H1 (cell line): ENCODE data around the gene CHST8. TPM values are rescaled to one million over a fixed set of nuclear protein-coding genes. Genes with fewer than 3 reads are reported as not detected.

Experiments used
- CHD7 ChIP-seq: fragments of 300-600 bp; sonication (generic); IDR thresholded peaks from 2 replicates; pipeline ENCODE4 v1.7.1; 2012; ENCODE audit warnings: low read length, moderate library complexity, mild to moderate bottlenecking, inconsistent platforms; ENCODE audit not compliant: insufficient replicate concordance
- POLR2AphosphoS5 ChIP-seq: IDR thresholded peaks from 2 replicates; pipeline ENCODE4 v1.6.1; 2011; ENCODE audit warnings: low read depth, low read length
- POU5F1 ChIP-seq: IDR thresholded peaks from 2 replicates; pipeline ENCODE4 v1.6.1; 2011; ENCODE audit warnings: low read depth, mild to moderate bottlenecking, low read length, moderate library complexity
- polyA plus RNA-seq, 7 experiments: library from polyadenylated mRNA; depleted of rRNA in 3 of 7; stranded (reverse) in 5 of 7; unstranded in 2 of 7; fragments of >200 nt in 5 of 7; fragments of 200-250 nt in 2 of 7; gene quantifications; 1 replicate in 5 of 7; 2 replicates in 1 of 7; 4 replicates in 1 of 7; pipeline versions ENCODE4 v1.2.1 to v1.2.3, GENCODE V29; 2011 to 2013; ENCODE audit warnings: missing spikeins in 2 of 7, mixed read lengths in 2 of 7
- total RNA-seq: library from RNA; stranded (reverse); fragmentation: NEBNext Ultra II Directional; extraction: Animal tissue kit (Norgen Biotek cat#: 25700); gene quantifications from 2 replicates; pipeline ENCODE4 v1.2.1, GENCODE V29; 2021

The CHST8 gene
- total and polyA plus RNA-seq, 2 of the 8 experiments (the other 6 are each of a cell fraction or from before 2014, with no cell fraction given) = 10.8 to 28.2 TPM

GRCh38 chr19:33780746-33781145 is 159.0 kb downstream of the CHST8 start (continued):
- TF ChIP-seq CHD7 (no peak), POU5F1 (no peak), POLR2AphosphoS5 (no peak)
- TF ChIP-seq, all 59 proteins: peak for 0
